GM21576 (cell line): ENCODE results near the gene SF3A1.
"Not testable (repeated sequence)": the region's sequence is repeated elsewhere in the genome, so short reads cannot be mapped to it uniquely, and the experiment has no call there.

Experiments
- ATAC-seq: cut with Tn5 transposase; IDR thresholded peaks from one replicate; pipeline ENCODE4 v1.9.1; 2021; ENCODE audit warnings: mild to moderate bottlenecking, moderate library complexity; ENCODE audit not compliant: unreplicated experiment

Gene SF3A1

GRCh38 chr22:30356449-30357235 lies at the start of gene SF3A1, which contains the start of gene CCDC157:
Gene SF3A1 (minus strand): TSS chr22:30356894. CDS start chr22:30356792, 102 bp downstream.
Gene CCDC157 (plus strand): TSS chr22:30357007. CDS start chr22:30366001, 8,994 bp downstream.
- ATAC-seq: peak; percentile 77

DNA sequence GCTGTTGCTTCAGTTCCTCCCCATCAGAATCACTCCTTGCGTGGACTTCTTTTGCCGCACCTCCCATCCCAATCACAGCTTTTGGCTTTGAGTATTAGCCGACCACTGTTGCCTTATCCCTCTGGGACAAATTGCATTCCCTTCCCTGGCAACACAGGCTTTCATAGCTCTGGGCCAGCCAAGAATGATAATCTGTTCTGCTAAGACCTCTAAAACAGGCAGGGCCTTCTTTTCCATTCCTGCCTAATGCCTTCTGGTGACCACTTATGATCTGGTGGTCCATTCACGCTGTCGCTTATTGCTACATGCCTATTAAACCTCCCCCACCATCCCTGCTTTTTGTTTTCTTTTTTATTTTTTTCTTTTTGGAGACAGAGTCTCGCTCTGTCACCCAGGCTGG lies 49.7 kb upstream of the SF3A1 start:
- ATAC-seq: no peak

DNA sequence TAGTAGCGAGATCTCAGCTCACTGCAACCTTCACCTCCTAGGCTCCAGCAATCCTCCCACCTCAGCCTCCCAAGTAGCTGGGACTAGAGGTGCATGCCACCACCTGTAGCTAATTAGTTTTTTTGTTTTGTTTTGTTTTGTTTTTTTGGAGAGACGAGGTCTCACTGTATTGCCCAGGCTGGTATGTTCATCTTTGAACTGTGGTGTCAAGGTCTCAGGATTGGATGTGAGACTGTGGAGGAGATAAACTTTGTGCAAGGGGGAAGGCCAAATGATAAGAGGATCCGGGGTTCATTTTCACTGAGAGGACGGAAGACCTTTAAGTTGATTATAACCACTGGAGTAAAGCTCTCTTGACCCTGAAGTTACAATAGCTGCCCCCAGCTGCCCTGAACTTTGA lies 49.0 kb upstream of the SF3A1 start:
- ATAC-seq: no peak

DNA sequence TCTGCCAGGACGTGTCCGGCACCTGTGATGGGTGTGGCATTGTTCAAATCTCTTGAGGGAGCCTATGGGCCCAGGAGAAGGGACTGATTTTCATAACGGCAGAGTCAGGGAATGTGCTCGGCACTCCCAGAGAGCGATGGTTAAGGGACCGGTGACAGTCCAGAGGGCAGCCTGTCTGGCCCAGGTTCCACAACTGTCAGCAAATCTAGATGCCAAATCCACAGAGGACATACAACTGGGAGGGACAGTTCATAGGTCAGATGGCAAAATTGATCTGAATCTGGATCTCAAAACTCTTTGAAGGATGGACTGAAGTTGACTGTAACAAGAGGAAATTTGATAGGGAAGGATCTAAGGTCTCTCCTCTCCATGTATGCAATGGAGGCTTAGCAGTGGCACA lies 47.6 kb upstream of the SF3A1 start:
- no peak for ATAC-seq

GRCh38 chr22:30402766-30403104 lies 46.0 kb upstream of the SF3A1 start:
- not testable (repeated sequence) for ATAC-seq

- no peak for ATAC-seq
Observed at GRCh38 chr22:30402028-30402765, 45.5 kb upstream of the SF3A1 start.

DNA sequence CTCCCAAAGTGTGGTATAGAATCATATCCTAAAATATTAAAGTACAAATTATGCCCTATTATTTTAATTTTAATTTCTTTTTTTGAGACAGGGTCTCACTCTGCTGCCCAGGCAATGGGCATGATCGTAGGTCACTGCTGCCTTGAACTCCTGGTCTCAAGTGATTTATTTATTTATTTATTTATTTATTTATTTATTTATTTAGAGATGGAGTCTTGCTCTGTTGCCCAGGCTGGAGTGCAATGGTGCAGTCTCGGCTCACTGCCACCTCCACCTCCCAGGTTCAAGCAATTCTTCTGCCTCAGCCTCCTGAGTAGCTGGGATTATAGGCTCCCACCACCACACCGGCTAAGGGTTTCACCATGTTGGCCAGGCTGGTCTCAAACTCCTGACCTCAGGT lies 44.3 kb upstream of the SF3A1 start:
- not testable (repeated sequence) for ATAC-seq

DNA sequence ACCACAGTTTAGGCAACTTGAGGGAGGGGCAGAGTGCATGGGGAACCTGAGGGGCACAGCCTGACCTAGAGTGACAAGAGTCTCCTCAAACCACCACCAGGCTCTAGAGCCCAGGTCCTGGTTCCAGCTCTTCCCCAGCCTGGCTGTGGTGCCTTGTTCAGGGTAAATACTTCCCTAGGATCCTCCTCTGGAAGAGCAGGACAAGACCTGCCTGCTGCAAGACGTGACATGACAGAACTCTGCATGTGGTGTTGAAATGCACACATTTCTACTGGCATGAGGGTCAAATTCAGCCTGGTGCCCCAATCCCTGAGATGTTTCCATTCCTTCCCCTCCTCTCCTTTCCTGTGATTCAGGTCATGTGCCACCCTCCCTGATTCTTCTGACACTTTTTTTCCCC lies 43.5 kb upstream of the SF3A1 start:
- ATAC-seq: no peak

- ATAC-seq: no peak
Observed at GRCh38 chr22:30399718-30400117, 43.0 kb upstream of the SF3A1 start.

- ATAC-seq: no peak
Observed at GRCh38 chr22:30398685-30399680, 42.3 kb upstream of the SF3A1 start.

DNA sequence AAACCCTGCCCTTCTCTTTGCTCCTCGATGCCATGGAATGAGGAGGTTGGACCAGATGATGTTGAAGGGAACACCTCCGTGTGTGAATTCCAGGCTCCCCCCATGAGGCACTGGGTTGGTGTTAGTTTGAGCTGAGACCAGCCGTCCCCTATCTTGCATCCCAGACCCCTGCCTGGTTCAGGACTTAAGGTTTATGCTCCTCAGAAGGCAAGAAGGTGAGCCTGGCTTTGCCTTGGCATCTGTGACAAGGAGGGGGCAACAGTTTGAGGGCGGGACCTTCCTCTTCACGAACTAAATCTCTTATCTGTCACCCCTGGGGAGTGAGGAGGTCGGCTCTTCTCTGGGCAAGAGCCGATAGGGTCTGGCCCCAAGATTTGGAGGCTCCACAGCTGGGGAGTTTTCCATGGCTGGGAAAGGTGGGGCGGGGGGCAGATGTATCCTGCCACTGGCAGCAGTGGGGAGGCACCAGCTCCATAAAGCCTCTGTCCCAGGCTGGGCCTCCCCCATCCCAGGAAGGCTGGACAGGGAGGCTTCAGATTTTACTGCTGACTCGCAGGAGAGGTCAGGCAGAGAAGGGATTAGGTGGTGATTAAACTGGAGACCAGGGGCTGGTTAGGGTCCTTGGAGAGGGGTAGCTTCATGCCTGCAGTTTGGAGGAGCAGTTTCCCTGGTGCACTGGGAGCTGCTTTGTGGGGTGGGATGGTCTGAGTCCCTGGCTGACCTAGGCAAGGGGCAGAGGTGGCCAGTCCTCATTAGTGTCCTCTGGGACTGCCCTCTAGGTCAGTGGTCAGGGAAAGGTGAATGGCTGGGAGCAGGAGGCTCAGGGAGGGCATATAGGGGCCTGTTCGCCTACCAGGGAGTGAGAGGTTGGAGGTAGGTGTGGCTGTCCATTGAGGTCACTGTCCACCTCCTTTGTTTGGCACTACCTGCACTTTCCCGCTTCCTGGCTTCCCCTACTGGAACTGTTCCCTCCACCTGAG lies 41.3 kb upstream of the SF3A1 start:
- ATAC-seq: no peak

- no peak for ATAC-seq
Observed at GRCh38 chr22:30396871-30397655, 40.4 kb upstream of the SF3A1 start, which contains the start of gene SEC14L2. Gene SEC14L2 (plus strand): TSS chr22:30397018. CDS start chr22:30397117, 99 bp downstream.

GRCh38 chr22:30393885-30394284 lies 37.2 kb upstream of the SF3A1 start:
- ATAC-seq: no peak

DNA sequence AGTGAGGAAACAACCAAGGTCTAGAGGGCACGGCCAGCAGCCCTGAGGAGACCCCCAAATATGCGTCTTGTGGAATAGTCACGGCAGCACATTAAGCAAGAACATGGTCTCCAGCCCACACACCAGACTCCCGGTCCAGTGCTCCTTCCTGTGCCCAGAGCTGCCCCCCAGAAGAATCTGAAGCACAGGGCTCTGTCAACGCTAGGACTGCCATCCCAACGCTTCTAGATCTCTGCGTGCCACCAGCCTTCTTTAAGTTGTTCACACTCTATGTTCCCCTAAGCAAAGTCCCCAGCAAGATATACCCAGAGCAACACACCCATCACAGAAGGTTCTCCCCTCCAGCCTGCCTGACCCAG lies 36.6 kb upstream of the SF3A1 start:
- ATAC-seq: no peak

DNA sequence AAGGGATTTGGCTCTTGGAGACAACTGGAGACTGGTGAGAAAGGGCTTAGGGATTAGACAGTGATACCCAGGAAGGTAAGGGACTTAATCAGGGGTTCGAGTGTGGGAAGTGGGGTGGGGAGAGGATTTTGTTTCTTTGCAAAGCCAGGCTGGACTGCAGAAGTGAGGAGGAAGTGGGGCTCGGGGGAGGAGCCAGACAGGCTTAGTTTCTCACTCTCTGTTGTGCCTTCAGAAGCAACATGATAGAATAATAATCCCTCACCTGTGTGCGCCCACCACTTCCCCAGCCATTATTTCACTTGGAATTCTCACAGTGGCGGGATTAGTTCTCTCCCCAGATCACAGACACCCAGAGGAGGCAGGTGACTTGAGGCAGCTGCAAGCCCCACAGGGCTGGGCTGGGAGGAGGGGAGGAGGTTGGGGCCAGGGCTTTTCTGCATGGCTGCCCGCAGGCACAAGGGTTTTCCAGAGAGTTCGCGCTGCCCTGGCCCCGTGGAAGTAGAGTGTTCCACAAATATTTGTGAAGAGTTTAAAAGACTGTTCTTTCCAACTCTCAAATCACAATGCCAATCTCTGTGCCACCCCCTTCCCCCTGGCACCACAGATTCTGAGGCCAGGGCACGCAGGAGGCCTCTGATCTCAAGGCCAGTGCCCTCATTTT lies 36.1 kb upstream of the SF3A1 start:
- ATAC-seq: no peak

- ATAC-seq: no peak
Observed at GRCh38 chr22:30390974-30391691, 34.4 kb upstream of the SF3A1 start.

- ATAC-seq: peak; percentile 65
Observed at GRCh38 chr22:30386960-30387827, 30.5 kb upstream of the SF3A1 start, which contains the start of gene RNF215. Gene RNF215 (minus strand): TSS chr22:30387411. CDS start chr22:30387313, 98 bp downstream.
